IPS-18a (cell line): ENCODE results near the gene EID2.

Source experiments
- H3K27ac ChIP-seq: one replicate; pipeline ENCODE4 v1.5.1; 2013; ENCODE audit warnings: low read length
- H3K27me3 ChIP-seq: one replicate; pipeline ENCODE4 v1.6.1; 2013; ENCODE audit warnings: mild to moderate bottlenecking, low read length; ENCODE audit not compliant: control insufficient read depth, insufficient read depth
- H3K36me3 ChIP-seq: one replicate; pipeline ENCODE4 v1.6.1; 2013; ENCODE audit warnings: low read depth, low read length; ENCODE audit not compliant: control insufficient read depth
- H3K4me1 ChIP-seq: one replicate; pipeline ENCODE4 v1.6.1; 2013; ENCODE audit warnings: low read depth, low read length; ENCODE audit not compliant: control insufficient read depth
- H3K4me3 ChIP-seq: one replicate; pipeline ENCODE4 v1.5.1; 2013; ENCODE audit warnings: low read length
- H3K9ac ChIP-seq: one replicate; pipeline ENCODE4 v1.6.1; 2013; ENCODE audit warnings: mild to moderate bottlenecking, low read length, moderate library complexity
- H3K9me3 ChIP-seq: one replicate; pipeline ENCODE4 v1.6.1; 2013; ENCODE audit warnings: low read depth, low read length; ENCODE audit not compliant: control insufficient read depth

The EID2 gene

GRCh38 chr19:39512988-39513387, 27.0 kb downstream of the EID2 start:
- Histone ChIP-seq H3K27me3 (peaks cover 58% of the 10 kb centered on the region), H3K9me3 (no peaks in the 10 kb centered on the region), H3K4me3 (no peak overlapping the region), H3K4me1 (peaks cover 3% of the 10 kb centered on the region), H3K36me3 (no peaks in the 10 kb centered on the region), H3K27ac (no peak overlapping the region), H3K9ac (no peak overlapping the region)

- Histone ChIP-seq H3K27ac (no peak overlapping the region), H3K36me3 (no peaks in the 10 kb centered on the region), H3K27me3 (peaks cover 73% of the 10 kb centered on the region), H3K4me1 (no peaks in the 10 kb centered on the region), H3K9ac (no peak overlapping the region), H3K9me3 (no peaks in the 10 kb centered on the region), H3K4me3 (no peak overlapping the region)
Observed at GRCh38 chr19:39509233-39509632, 30.7 kb downstream of the EID2 start.

- H3K36me3 ChIP-seq, result no peaks in the 10 kb centered on the region
Observed at GRCh38 chr19:39508629-39509028, 31.3 kb downstream of the EID2 start.

DNA sequence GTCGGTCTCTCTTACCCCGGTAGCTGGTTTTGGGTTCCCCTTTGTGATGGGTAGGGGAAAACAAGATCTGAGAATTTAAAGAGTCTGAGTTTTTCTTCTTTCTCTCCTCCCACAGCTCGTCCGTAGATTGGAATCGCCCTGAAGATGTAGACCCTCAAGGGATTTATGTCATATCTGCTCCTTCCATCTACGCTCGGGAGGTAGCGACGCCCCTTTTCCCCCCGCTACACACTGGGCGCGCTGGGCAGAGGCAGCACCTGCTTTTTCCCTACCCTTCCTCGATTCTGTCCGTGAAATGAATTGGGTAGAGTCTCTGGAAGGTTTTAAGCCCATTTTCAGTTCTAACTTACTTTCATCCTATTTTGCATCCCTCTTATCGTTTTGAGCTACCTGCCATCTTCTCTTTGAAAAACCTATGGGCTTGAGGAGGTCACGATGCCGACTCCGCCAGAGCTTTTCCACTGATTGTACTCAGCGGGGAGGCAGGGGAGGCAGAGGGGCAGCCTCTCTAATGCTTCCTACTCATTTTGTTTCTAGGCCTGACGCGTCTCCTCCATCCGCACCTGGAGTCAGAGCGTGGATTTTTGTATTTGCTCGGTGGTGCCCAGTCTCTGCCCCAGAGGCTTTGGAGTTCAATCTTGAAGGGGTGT, 32.1 kb downstream of the EID2 start:
- Histone ChIP-seq H3K9ac (no peak overlapping the region), H3K27ac (no peak overlapping the region), H3K27me3 (peaks cover 73% of the 10 kb centered on the region), H3K4me3 (peak overlapping the region; percentile 38), H3K36me3 (no peaks in the 10 kb centered on the region), H3K9me3 (no peaks in the 10 kb centered on the region), H3K4me1 (no peaks in the 10 kb centered on the region)

More at GRCh38 chr19:39508629-39509028, 31.3 kb downstream of the EID2 start:
- Histone ChIP-seq H3K9ac (no peak overlapping the region), H3K4me3 (no peak overlapping the region), H3K27me3 (peaks cover 73% of the 10 kb centered on the region), H3K4me1 (no peaks in the 10 kb centered on the region), H3K9me3 (no peaks in the 10 kb centered on the region), H3K27ac (no peak overlapping the region)

DNA sequence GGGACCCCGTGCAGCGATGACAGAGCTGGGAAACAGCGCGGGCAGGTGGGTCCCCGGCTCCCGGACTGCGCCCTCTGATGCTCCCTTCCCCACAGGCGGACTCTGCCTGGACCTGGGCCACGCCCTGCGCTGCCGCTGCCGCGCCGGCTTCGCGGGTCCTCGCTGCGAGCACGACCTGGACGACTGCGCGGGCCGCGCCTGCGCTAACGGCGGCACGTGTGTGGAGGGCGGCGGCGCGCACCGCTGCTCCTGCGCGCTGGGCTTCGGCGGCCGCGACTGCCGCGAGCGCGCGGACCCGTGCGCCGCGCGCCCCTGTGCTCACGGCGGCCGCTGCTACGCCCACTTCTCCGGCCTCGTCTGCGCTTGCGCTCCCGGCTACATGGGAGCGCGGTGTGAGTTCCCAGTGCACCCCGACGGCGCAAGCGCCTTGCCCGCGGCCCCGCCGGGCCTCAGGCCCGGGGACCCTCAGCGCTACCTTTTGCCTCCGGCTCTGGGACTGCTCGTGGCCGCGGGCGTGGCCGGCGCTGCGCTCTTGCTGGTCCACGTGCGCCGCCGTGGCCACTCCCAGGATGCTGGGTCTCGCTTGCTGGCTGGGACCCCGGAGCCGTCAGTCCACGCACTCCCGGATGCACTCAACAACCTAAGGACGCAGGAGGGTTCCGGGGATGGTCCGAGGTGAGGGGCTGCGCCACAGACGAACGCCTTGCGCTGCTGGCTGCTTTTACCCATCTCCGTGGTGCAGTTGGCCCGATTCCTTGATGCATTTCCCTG, 32.8 kb downstream of the EID2 start:
- no peaks in the 10 kb centered on the region for H3K36me3 ChIP-seq
- no peak overlapping the region for H3K27ac ChIP-seq
- peak overlapping the region; percentile 38 for H3K4me3 ChIP-seq
- H3K9ac ChIP-seq, result no peak overlapping the region
- peaks cover 72% of the 10 kb centered on the region for H3K27me3 ChIP-seq
- no peaks in the 10 kb centered on the region for H3K9me3 ChIP-seq
- no peaks in the 10 kb centered on the region for H3K4me1 ChIP-seq

DNA sequence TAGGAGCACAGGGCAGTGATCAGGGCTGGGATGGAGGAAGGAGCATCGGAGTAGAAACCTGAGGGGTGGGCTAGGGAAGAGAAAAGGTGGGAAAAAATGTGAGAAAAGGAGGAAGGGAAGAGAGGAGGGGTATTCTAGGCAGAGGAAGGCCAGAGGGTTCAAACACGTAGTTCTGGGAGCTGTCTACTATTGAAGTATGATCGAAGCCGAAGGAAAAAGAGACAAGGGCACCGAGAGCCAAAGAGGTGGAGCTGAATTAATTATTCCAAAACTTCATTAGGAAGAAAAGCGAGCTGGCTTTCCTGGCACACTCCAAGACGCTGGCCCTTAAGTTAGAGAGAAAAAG, 33.4 kb downstream of the EID2 start:
- Histone ChIP-seq H3K4me3 (no peak overlapping the region), H3K27me3 (peaks cover 77% of the 10 kb centered on the region), H3K27ac (no peak overlapping the region), H3K9me3 (no peaks in the 10 kb centered on the region), H3K36me3 (no peaks in the 10 kb centered on the region), H3K4me1 (no peaks in the 10 kb centered on the region), H3K9ac (no peak overlapping the region)

GRCh38 chr19:39502640-39503417, 37.1 kb downstream of the EID2 start:
- H3K4me3 ChIP-seq, result no peak overlapping the region
- no peaks in the 10 kb centered on the region for H3K36me3 ChIP-seq
- no peak overlapping the region for H3K9ac ChIP-seq
- no peaks in the 10 kb centered on the region for H3K9me3 ChIP-seq
- peaks cover 97% of the 10 kb centered on the region for H3K27me3 ChIP-seq
- no peak overlapping the region for H3K27ac ChIP-seq
- H3K4me1 ChIP-seq, result peaks cover 7% of the 10 kb centered on the region

- no peaks in the 10 kb centered on the region for H3K9me3 ChIP-seq
- H3K9ac ChIP-seq, result no peak overlapping the region
- no peak overlapping the region for H3K4me3 ChIP-seq
- H3K4me1 ChIP-seq, result peaks cover 7% of the 10 kb centered on the region
- no peaks in the 10 kb centered on the region for H3K36me3 ChIP-seq
- peaks cover 93% of the 10 kb centered on the region for H3K27me3 ChIP-seq
- no peak overlapping the region for H3K27ac ChIP-seq
Observed at GRCh38 chr19:39501340-39501739, 38.6 kb downstream of the EID2 start.

- no peaks in the 10 kb centered on the region for H3K9me3 ChIP-seq
- H3K27me3 ChIP-seq, result peaks cover 85% of the 10 kb centered on the region
- H3K36me3 ChIP-seq, result no peaks in the 10 kb centered on the region
- no peak overlapping the region for H3K9ac ChIP-seq
- no peak overlapping the region for H3K27ac ChIP-seq
- peaks cover 7% of the 10 kb centered on the region for H3K4me1 ChIP-seq
- no peak overlapping the region for H3K4me3 ChIP-seq
Observed at GRCh38 chr19:39500543-39500942, 39.4 kb downstream of the EID2 start.

DNA sequence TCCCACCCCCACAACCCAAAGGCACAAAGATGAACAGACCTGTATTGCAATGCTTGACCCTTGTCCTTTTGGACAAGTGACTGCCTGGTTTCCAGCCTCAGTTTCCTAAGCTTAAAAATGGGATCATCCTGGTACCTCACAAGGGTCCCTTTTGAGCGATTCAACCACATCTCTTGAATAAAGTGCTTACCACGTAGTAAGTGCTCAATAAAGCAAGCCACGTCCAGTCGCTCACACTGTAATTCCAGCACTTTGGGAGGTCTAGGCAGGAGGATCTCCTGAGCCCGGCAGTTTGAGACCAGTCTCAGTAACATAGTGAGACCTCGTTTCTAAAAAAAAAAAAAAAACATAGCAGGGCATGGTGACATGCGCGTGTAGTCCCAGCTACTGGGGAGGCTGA, 40.0 kb downstream of the EID2 start:
- H3K27me3 ChIP-seq, result peaks cover 79% of the 10 kb centered on the region
- H3K36me3 ChIP-seq, result no peaks in the 10 kb centered on the region
- no peak overlapping the region for H3K4me3 ChIP-seq
- H3K9me3 ChIP-seq, result no peaks in the 10 kb centered on the region
- H3K4me1 ChIP-seq, result peaks cover 7% of the 10 kb centered on the region
- no peak overlapping the region for H3K9ac ChIP-seq
- H3K27ac ChIP-seq, result no peak overlapping the region

- Histone ChIP-seq H3K9ac (peak within 1 kb of the TSS; percentile 36), H3K4me3 (peak within 1 kb of the TSS; percentile 52), H3K36me3 (no peaks in the 10 kb centered on the region), H3K4me1 (peaks cover 7% of the 10 kb centered on the region), H3K27ac (no peak within 1 kb of the TSS), H3K27me3 (peaks cover 70% of the 10 kb centered on the region), H3K9me3 (no peaks in the 10 kb centered on the region)
Observed at GRCh38 chr19:39498798-39499642, 40.9 kb downstream of the EID2 start, which contains the start of gene DLL3. DLL3 (plus strand) TSS chr19:39498947; CDS start chr19:39498975, 28 bp downstream.
